H9 (cell line): Measurements from ENCODE around the gene GLCCI1. TPM values are rescaled to one million over a fixed set of nuclear protein-coding genes. Genes with fewer than 3 reads are reported as not detected.

Source experiments
- DNase-seq: peaks from one replicate; pipeline ENCODE4 v3.0.0-alpha.2; 2017
- H2AFZ ChIP-seq: one replicate; pipeline ENCODE4 v1.6.1; 2013; ENCODE audit warnings: mild to moderate bottlenecking, low read length, control low read depth, moderate library complexity
- H2AK5ac ChIP-seq: 2 replicates; pipeline ENCODE4 v1.6.1; 2013; ENCODE audit warnings: low read length, control low read depth, mixed read lengths; ENCODE audit not compliant: insufficient read length
- H2BK120ac ChIP-seq: one replicate; pipeline ENCODE4 v1.6.1; 2013; ENCODE audit warnings: low read depth, mild to moderate bottlenecking, low read length, control low read depth, inconsistent platforms; ENCODE audit not compliant: poor library complexity, severe bottlenecking
- H2BK12ac ChIP-seq: 2 replicates; pipeline ENCODE4 v1.6.1; 2013; ENCODE audit warnings: low read length, control low read depth, mixed read lengths, low read depth; ENCODE audit not compliant: insufficient read length
- H2BK15ac ChIP-seq: 2 replicates; pipeline ENCODE4 v1.6.1; 2013; ENCODE audit warnings: low read depth, low read length, control low read depth
- H2BK20ac ChIP-seq: one replicate; pipeline ENCODE4 v1.6.1; 2013; ENCODE audit warnings: low read depth, mild to moderate bottlenecking, low read length, control low read depth, inconsistent platforms; ENCODE audit not compliant: poor library complexity, severe bottlenecking
- H2BK5ac ChIP-seq: 2 replicates; pipeline ENCODE4 v1.6.1; 2013; ENCODE audit warnings: low read length, control low read depth, mixed read lengths; ENCODE audit not compliant: insufficient read length
- H3K14ac ChIP-seq: 2 replicates; pipeline ENCODE4 v1.6.1; 2013; ENCODE audit warnings: low read length, control low read depth; ENCODE audit not compliant: insufficient read depth
- H3K18ac ChIP-seq: 2 replicates; pipeline ENCODE4 v1.6.1; 2013; ENCODE audit warnings: low read depth, mild to moderate bottlenecking, mixed read lengths, low read length, control low read depth; ENCODE audit not compliant: insufficient read length
- H3K23ac ChIP-seq: 2 replicates; pipeline ENCODE4 v1.6.1; 2013; ENCODE audit warnings: low read length, control low read depth, mixed read lengths, low read depth; ENCODE audit not compliant: insufficient read length
- H3K23me2 ChIP-seq: 2 replicates; pipeline ENCODE4 v1.6.1; 2013; ENCODE audit warnings: low read depth, mild to moderate bottlenecking, mixed read lengths, low read length, control low read depth; ENCODE audit not compliant: insufficient read length, poor library complexity, severe bottlenecking
- H3K27ac ChIP-seq: 2 replicates; pipeline ENCODE4 v1.5.1; 2013; ENCODE audit warnings: low read length, control low read depth, mixed read lengths, low read depth; ENCODE audit not compliant: insufficient read length
- H3K27me3 ChIP-seq: 2 replicates; pipeline ENCODE4 v1.6.1; 2013; ENCODE audit warnings: low read length, control low read depth, inconsistent platforms; ENCODE audit not compliant: insufficient read depth
- H3K4ac ChIP-seq: 2 replicates; pipeline ENCODE4 v1.6.1; 2013; ENCODE audit warnings: low read depth, mild to moderate bottlenecking, control low read depth, inconsistent platforms, low read length, moderate library complexity
- H3K4me1 ChIP-seq: 2 replicates; pipeline ENCODE4 v1.6.1; 2013; ENCODE audit warnings: low read length, control low read depth, inconsistent platforms; ENCODE audit not compliant: insufficient read depth
- H3K4me2 ChIP-seq: 2 replicates; pipeline ENCODE4 v1.6.1; 2013; ENCODE audit warnings: low read length, control low read depth, mixed read lengths; ENCODE audit not compliant: insufficient read length, insufficient read depth
- H3K56ac ChIP-seq: 2 replicates; pipeline ENCODE4 v1.6.1; 2013; ENCODE audit warnings: low read depth, mild to moderate bottlenecking, mixed read lengths, low read length, control low read depth; ENCODE audit not compliant: insufficient read length
- H3K79me1 ChIP-seq: 2 replicates; pipeline ENCODE4 v1.6.1; 2013; ENCODE audit warnings: low read depth, mild to moderate bottlenecking, moderate library complexity, low read length, control low read depth, inconsistent platforms; ENCODE audit not compliant: insufficient read depth, poor library complexity, severe bottlenecking
- H3K79me2 ChIP-seq: 2 replicates; pipeline ENCODE4 v1.6.1; 2013; ENCODE audit warnings: low read length, control low read depth, inconsistent platforms; ENCODE audit not compliant: insufficient read depth
- H3K9ac ChIP-seq: 2 replicates; pipeline ENCODE4 v1.6.1; 2013; ENCODE audit warnings: low read length, control low read depth, mixed read lengths; ENCODE audit not compliant: insufficient read length; ENCODE audit errors: extremely low read depth
- H3K9me3 ChIP-seq: one replicate; pipeline ENCODE4 v1.6.1; 2013; ENCODE audit warnings: low read depth, low read length, inconsistent platforms; ENCODE audit not compliant: control insufficient read depth
- H3T11ph ChIP-seq: one replicate; pipeline ENCODE4 v1.6.1; 2013; ENCODE audit warnings: mild to moderate bottlenecking, low read length, control low read depth, inconsistent platforms
- H4K20me1 ChIP-seq: one replicate; pipeline ENCODE4 v1.6.1; 2013; ENCODE audit not compliant: control insufficient read depth, insufficient read length, insufficient read depth
- H4K5ac ChIP-seq: 2 replicates; pipeline ENCODE4 v1.6.1; 2013; ENCODE audit warnings: low read depth, mild to moderate bottlenecking, mixed read lengths, low read length, control low read depth; ENCODE audit not compliant: insufficient read length
- H4K8ac ChIP-seq: replicated peaks from 2 replicates; pipeline ENCODE4 v1.6.1; 2013; ENCODE audit warnings: low read length, control low read depth, mixed read lengths, low read depth; ENCODE audit not compliant: insufficient read length
- H4K91ac ChIP-seq: 2 replicates; pipeline ENCODE4 v1.6.1; 2013; ENCODE audit warnings: low read depth, mild to moderate bottlenecking, moderate library complexity, mixed read lengths, low read length, control low read depth; ENCODE audit not compliant: insufficient read length
- H3K27ac Mint-ChIP-seq, 3 experiments: 2 replicates in 2 of 3; 3 replicates in 1 of 3; pipeline ENCODE4 v1.8.0; 2020 to 2021; ENCODE audit warnings: mixed read lengths in 3 of 3, mild to moderate bottlenecking in 1 of 3, moderate library complexity in 1 of 3
- H3K27me3 Mint-ChIP-seq: 2 replicates; pipeline ENCODE4 v1.8.0; 2021; ENCODE audit warnings: low read depth, mild to moderate bottlenecking, moderate library complexity, mixed read lengths
- H3K36me3 Mint-ChIP-seq, 3 experiments: 2 replicates in 2 of 3; 3 replicates in 1 of 3; pipeline ENCODE4 v1.8.0; 2020 to 2021; ENCODE audit warnings: low read depth in 3 of 3, mixed read lengths in 3 of 3; ENCODE audit not compliant: insufficient read depth in 1 of 3
- H3K4me1 Mint-ChIP-seq, 2 experiments: 2 replicates each; pipeline ENCODE4 v1.8.0; 2020; ENCODE audit warnings: mixed read lengths in 2 of 2
- H3K4me3 Mint-ChIP-seq, 2 experiments: 2 replicates in 1 of 2; 3 replicates in 1 of 2; pipeline ENCODE4 v1.8.0; 2020 to 2021; ENCODE audit warnings: mild to moderate bottlenecking in 2 of 2, mixed read lengths in 2 of 2, moderate library complexity in 1 of 2
- H3K9me3 Mint-ChIP-seq, 2 experiments: 2 replicates in 1 of 2; 3 replicates in 1 of 2; pipeline ENCODE4 v1.8.0; 2020; ENCODE audit warnings: mild to moderate bottlenecking in 2 of 2, mixed read lengths in 2 of 2, moderate library complexity in 1 of 2
- CTCF ChIP-seq: fragments of 200-600 bp; sonication (generic); conservative IDR thresholded peaks from 3 replicates; pipeline ENCODE4 v1.8.0; 2021; ENCODE audit warnings: antibody characterized with exemption, mild to moderate bottlenecking
- WGBS: extraction: QIAGEN DNeasy Blood & Tissue Kit; methylation state at CpG from one replicate; pipeline ENCODE4 v1.1.7; 2013; ENCODE audit warnings: missing lambda C conversion rate, low lambda C conversion rate, mixed read lengths; ENCODE audit not compliant: insufficient read length; ENCODE audit errors: extremely low coverage; 5-methylcytosine and 5-hydroxymethylcytosine counted together
- total RNA-seq: library from RNA; stranded (reverse); gene quantifications from 2 replicates; pipeline ENCODE4 v1.2.1, GENCODE V29; 2021

GLCCI1 gene
- total RNA-seq, 1 experiment from 2014 or later, result 19.1 TPM

- H3K4me1 ChIP-seq, result peaks cover 5% of the 10 kb centered on the region; the same call in 1 of the 2 replicates
- H3K4ac ChIP-seq, result no peak overlapping the region
- H2BK5ac ChIP-seq, result no peak overlapping the region
- H4K20me1 ChIP-seq, result no peaks in the 10 kb centered on the region
- H3K14ac ChIP-seq, result no peak overlapping the region
- no peaks in the 10 kb centered on the region for H3K9me3 ChIP-seq
- H3T11ph ChIP-seq, result no peak overlapping the region
- no peaks in the 10 kb centered on the region for H3K9me3 Mint-ChIP-seq
- no peak for DNase-seq
- H3K4me1 Mint-ChIP-seq, result peaks cover 16% of the 10 kb centered on the region in 2 experiments
- TF ChIP-seq CTCF, result no peak
- no peaks in the 10 kb centered on the region for H3K27me3 Mint-ChIP-seq
- H2BK20ac ChIP-seq, result no peak overlapping the region
- H3K23ac ChIP-seq, result no peak overlapping the region
- no peaks in the 10 kb centered on the region for H3K27me3 ChIP-seq
- no peak overlapping the region for H4K8ac ChIP-seq
- H3K27ac ChIP-seq, result no peak overlapping the region
- H3K56ac ChIP-seq, result no peak overlapping the region
- no peak overlapping the region for H3K27ac Mint-ChIP-seq
- H4K5ac ChIP-seq, result no peak overlapping the region
- peak overlapping the region; percentile 98 for H3K4me2 ChIP-seq
- H3K18ac ChIP-seq, result no peak overlapping the region
- no CpG with 5 or more reads among the region's 6 CpGs for WGBS
- no peak overlapping the region for H2AK5ac ChIP-seq
- H2BK15ac ChIP-seq, result no peak overlapping the region
- H2AFZ ChIP-seq, result no peak overlapping the region
- no peak overlapping the region for H4K91ac ChIP-seq
- H3K23me2 ChIP-seq, result peaks cover 11% of the 10 kb centered on the region
- H3K4me3 Mint-ChIP-seq, result no peak overlapping the region
- no peaks in the 10 kb centered on the region for H3K36me3 Mint-ChIP-seq
- no peaks in the 10 kb centered on the region for H3K79me1 ChIP-seq
- H2BK120ac ChIP-seq, result no peak overlapping the region
- peaks cover 6% of the 10 kb centered on the region for H3K79me2 ChIP-seq
- H2BK12ac ChIP-seq, result no peak overlapping the region
- H3K9ac ChIP-seq, result peak overlapping the region; percentile 60
Measured at GRCh38 chr7:7970237-7970530, 1.6 kb downstream of the GLCCI1 start.
